Measurements from ENCODE around the gene PLPPR3. TPM values are rescaled to one million over a fixed set of nuclear protein-coding genes. Genes with fewer than 3 reads are reported as not detected.

The PLPPR3 gene
- polyA plus RNA-seq, 1 donor (not counting 4 experiments of a cell fraction or from before 2014, with no cell fraction given): not detected

DNA sequence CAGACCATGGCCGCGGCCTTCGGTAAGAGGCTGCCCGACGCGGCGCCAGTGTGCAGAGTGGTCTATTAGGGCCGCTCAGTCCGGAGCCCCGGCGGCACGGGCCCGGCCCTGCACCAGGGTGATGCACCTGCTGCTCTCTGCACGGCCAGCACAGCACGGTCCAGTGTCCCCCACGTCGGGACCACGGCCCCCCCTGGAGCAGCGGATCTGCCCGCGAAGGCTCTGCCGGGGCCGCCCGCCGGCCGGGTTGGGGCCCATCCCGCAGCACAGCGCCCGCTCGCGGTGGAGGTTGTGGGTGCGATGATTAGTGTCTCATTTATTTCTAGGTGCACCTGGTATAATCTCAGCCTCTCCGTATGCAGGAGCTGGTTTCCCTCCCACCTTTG lies 16.6 kb downstream of the PLPPR3 start:
- Histone ChIP-seq H3K36me3 (ENCODE audit: control insufficient read depth in 2 of 2, extremely low read depth in 1 of 2, insufficient read depth in 2 of 2, low read length in 2 of 2) (peaks cover 37 to 84% of the 10 kb centered on the region in 2 experiments), H3K9me3 (ENCODE audit: control insufficient read depth, low read depth, low read length) (no peaks in the 10 kb centered on the region), H3K27me3 (ENCODE audit: control insufficient read depth, extremely low read depth, insufficient read depth, low read length) (no peaks in the 10 kb centered on the region), H3K4me1 (ENCODE audit: control insufficient read depth, extremely low read depth, insufficient read depth, low read length) (peaks cover 22% of the 10 kb centered on the region), H3K4me2 (ENCODE audit: control insufficient read depth, extremely low read depth, insufficient read depth, low read depth, low read length) (no peak overlapping the region), H2AFZ (ENCODE audit: control insufficient read depth, low read length) (no peak overlapping the region), H3K9ac (ENCODE audit: control insufficient read depth, extremely low read depth, insufficient read depth, low read length) (no peak overlapping the region), H3K4me3 (ENCODE audit: control insufficient read depth in 2 of 3, extremely low read depth in 1 of 3, insufficient read depth in 2 of 3, low read depth in 1 of 3, low read length in 3 of 3) (no peak overlapping the region), H3K79me2 (ENCODE audit: control insufficient read depth, insufficient read depth, low read length) (peaks cover 89% of the 10 kb centered on the region), H4K20me1 (ENCODE audit: control insufficient read depth, extremely low read depth, insufficient read depth, low read length) (peaks cover 80% of the 10 kb centered on the region), H3K9me1 (ENCODE audit: control insufficient read depth, extremely low read depth, insufficient read depth, low read length) (no peaks in the 10 kb centered on the region), H3K27ac (ENCODE audit: control insufficient read depth, insufficient read depth, low read length) (no peak overlapping the region)
- FAIRE-seq (no peak), DNase-seq (ENCODE audit: low read depth, low spot score) (no peak)
- dilution Hi-C loops (cut with MboI; ENCODE audit: extremely low pct_ligation_motif_present, low sequenced_read_pairs): no loop called here
- TF ChIP-seq EZH2 (IDR thresholded peaks at IDR 0.05; ENCODE audit: low read length): no peak
- TF ChIP-seq, protein P1, sequence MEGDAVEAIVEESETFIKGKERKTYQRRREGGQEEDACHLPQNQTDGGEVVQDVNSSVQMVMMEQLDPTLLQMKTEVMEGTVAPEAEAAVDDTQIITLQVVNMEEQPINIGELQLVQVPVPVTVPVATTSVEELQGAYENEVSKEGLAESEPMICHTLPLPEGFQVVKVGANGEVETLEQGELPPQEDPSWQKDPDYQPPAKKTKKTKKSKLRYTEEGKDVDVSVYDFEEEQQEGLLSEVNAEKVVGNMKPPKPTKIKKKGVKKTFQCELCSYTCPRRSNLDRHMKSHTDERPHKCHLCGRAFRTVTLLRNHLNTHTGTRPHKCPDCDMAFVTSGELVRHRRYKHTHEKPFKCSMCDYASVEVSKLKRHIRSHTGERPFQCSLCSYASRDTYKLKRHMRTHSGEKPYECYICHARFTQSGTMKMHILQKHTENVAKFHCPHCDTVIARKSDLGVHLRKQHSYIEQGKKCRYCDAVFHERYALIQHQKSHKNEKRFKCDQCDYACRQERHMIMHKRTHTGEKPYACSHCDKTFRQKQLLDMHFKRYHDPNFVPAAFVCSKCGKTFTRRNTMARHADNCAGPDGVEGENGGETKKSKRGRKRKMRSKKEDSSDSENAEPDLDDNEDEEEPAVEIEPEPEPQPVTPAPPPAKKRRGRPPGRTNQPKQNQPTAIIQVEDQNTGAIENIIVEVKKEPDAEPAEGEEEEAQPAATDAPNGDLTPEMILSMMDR (optimal IDR thresholded peaks at IDR 0.05 in 1 of 3, IDR thresholded peaks at IDR 0.05 in 1 of 3, conservative IDR thresholded peaks at IDR 0.05 in 1 of 3; ENCODE audit: extremely low read depth in 1 of 3, insufficient read depth in 2 of 3, low read length in 3 of 3): no peak

DNA sequence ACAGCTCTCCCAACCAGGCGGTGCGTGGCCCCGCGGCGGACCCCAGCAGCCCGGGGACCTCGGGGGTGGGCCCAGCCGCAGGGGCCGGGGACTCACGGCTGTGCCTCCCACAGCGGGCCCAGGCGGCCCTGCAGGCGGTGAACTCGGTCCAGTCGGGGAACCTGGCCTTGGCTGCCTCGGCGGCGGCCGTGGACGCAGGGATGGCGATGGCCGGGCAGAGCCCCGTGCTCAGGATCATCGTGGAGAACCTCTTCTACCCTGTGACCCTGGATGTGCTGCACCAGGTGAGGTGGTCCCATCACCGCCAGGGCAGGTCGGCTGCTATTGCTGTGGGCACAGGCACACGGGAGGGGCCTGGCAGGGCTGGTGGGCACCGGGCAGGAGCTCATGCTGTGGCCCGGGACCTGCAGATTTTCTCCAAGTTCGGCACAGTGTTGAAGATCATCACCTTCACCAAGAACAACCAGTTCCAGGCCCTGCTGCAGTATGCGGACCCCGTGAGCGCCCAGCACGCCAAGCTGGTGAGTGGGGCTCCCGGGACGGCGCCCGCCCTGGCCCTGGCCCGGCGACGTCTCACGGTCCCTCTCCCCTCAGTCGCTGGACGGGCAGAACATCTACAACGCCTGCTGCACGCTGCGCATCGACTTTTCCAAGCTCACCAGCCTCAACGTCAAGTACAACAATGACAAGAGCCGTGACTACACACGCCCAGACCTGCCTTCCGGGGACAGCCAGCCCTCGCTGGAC lies 17.2 kb downstream of the PLPPR3 start:
- Histone ChIP-seq H3K9me3 (ENCODE audit: control insufficient read depth, low read depth, low read length) (no peaks in the 10 kb centered on the region), H3K9ac (ENCODE audit: control insufficient read depth, extremely low read depth, insufficient read depth, low read length) (no peak overlapping the region), H3K4me1 (ENCODE audit: control insufficient read depth, extremely low read depth, insufficient read depth, low read length) (peaks cover 26% of the 10 kb centered on the region), H3K36me3 (ENCODE audit: control insufficient read depth in 2 of 2, extremely low read depth in 1 of 2, insufficient read depth in 2 of 2, low read length in 2 of 2) (peaks cover 35 to 85% of the 10 kb centered on the region in 2 experiments), H3K27ac (ENCODE audit: control insufficient read depth, insufficient read depth, low read length) (no peak overlapping the region), H3K79me2 (ENCODE audit: control insufficient read depth, insufficient read depth, low read length) (peaks cover 93% of the 10 kb centered on the region), H4K20me1 (ENCODE audit: control insufficient read depth, extremely low read depth, insufficient read depth, low read length) (peaks cover 78% of the 10 kb centered on the region), H3K4me3 (ENCODE audit: control insufficient read depth in 2 of 3, extremely low read depth in 1 of 3, insufficient read depth in 2 of 3, low read depth in 1 of 3, low read length in 3 of 3) (no peak overlapping the region), H3K27me3 (ENCODE audit: control insufficient read depth, extremely low read depth, insufficient read depth, low read length) (no peaks in the 10 kb centered on the region), H2AFZ (ENCODE audit: control insufficient read depth, low read length) (no peak overlapping the region), H3K9me1 (ENCODE audit: control insufficient read depth, extremely low read depth, insufficient read depth, low read length) (no peaks in the 10 kb centered on the region), H3K4me2 (ENCODE audit: control insufficient read depth, extremely low read depth, insufficient read depth, low read depth, low read length) (no peak overlapping the region)
- DNase-seq (ENCODE audit: low read depth, low spot score) (no peak), FAIRE-seq (no peak)
- dilution Hi-C loops (cut with MboI; ENCODE audit: extremely low pct_ligation_motif_present, low sequenced_read_pairs): no loop called here
- no peak for TF ChIP-seq EZH2 (IDR thresholded peaks at IDR 0.05; ENCODE audit: low read length)
- TF ChIP-seq, protein P1 (optimal IDR thresholded peaks at IDR 0.05 in 1 of 3, IDR thresholded peaks at IDR 0.05 in 1 of 3, conservative IDR thresholded peaks at IDR 0.05 in 1 of 3; ENCODE audit: extremely low read depth in 1 of 3, insufficient read depth in 2 of 3, low read length in 3 of 3): no peak

Data from keratinocyte (primary cell).